ENCODE data around the gene CLTA. TPM values are rescaled to one million over a fixed set of nuclear protein-coding genes. Genes with fewer than 3 reads are reported as not detected.
"Not testable (repeated sequence)": the region's sequence is repeated elsewhere in the genome, so short reads cannot be mapped to it uniquely, and the experiment has no call there.

Gene CLTA
- total and polyA plus RNA-seq, 2 donors, result 120 to 210 TPM

GRCh38 chr9:36177571-36177970, 13.2 kb upstream of the CLTA start:
- Histone ChIP-seq H3K27ac (ENCODE audit: low read depth) (no peak overlapping the region), H3K4me3 (ENCODE audit: low read depth, low read length) (no peak overlapping the region), H3K4me1 (ENCODE audit: insufficient read depth) (no peaks in the 10 kb centered on the region), H3K36me3 (ENCODE audit: insufficient read depth) (no peaks in the 10 kb centered on the region)
- DNase-seq (ENCODE audit: extremely low spot score), result no peak
- 67% methylated on average over 4 of the region's 4 CpGs for WGBS

- H3K36me3 ChIP-seq (ENCODE audit: insufficient read depth); H3K4me1 ChIP-seq (ENCODE audit: insufficient read depth); DNase-seq (ENCODE audit: extremely low spot score); H3K27ac ChIP-seq (ENCODE audit: low read depth); H3K4me3 ChIP-seq (ENCODE audit: low read depth, low read length): not testable (repeated sequence)
- 88% methylated on average over 6 of the region's 6 CpGs for WGBS
Observed at GRCh38 chr9:36180243-36180642, 10.5 kb upstream of the CLTA start.

GRCh38 chr9:36187414-36187813, 3.3 kb upstream of the CLTA start:
- Histone ChIP-seq H3K36me3 (ENCODE audit: insufficient read depth) (no peaks in the 10 kb centered on the region), H3K4me1 (ENCODE audit: insufficient read depth) (peaks cover 2% of the 10 kb centered on the region), H3K27ac (ENCODE audit: low read depth) (no peak overlapping the region), H3K4me3 (ENCODE audit: low read depth, low read length) (no peak overlapping the region)
- no peak for DNase-seq (ENCODE audit: extremely low spot score)

- Histone ChIP-seq H3K27ac (ENCODE audit: low read depth) (no peak overlapping the region), H3K36me3 (ENCODE audit: insufficient read depth) (no peaks in the 10 kb centered on the region), H3K4me1 (ENCODE audit: insufficient read depth) (peaks cover 2% of the 10 kb centered on the region), H3K4me3 (ENCODE audit: low read depth, low read length) (no peak overlapping the region)
- DNase-seq (ENCODE audit: extremely low spot score), result no peak
- WGBS, result 87% methylated on average over 5 of the region's 5 CpGs
Observed at GRCh38 chr9:36188212-36188611, 2.5 kb upstream of the CLTA start.

GRCh38 chr9:36189976-36190375, 745 bp upstream of the CLTA start:
- H3K4me3 ChIP-seq (ENCODE audit: low read depth, low read length), result peak overlapping the region; percentile 94
- H3K36me3 ChIP-seq (ENCODE audit: insufficient read depth), result no peaks in the 10 kb centered on the region
- peaks cover 2% of the 10 kb centered on the region for H3K4me1 ChIP-seq (ENCODE audit: insufficient read depth)
- no peak for DNase-seq (ENCODE audit: extremely low spot score)
- no peak overlapping the region for H3K27ac ChIP-seq (ENCODE audit: low read depth)
- 6% methylated on average over 9 of the region's 9 CpGs for WGBS

GRCh38 chr9:36191290-36191645, 547 bp downstream of the CLTA start:
- H3K4me3 ChIP-seq (ENCODE audit: low read depth, low read length), result peak overlapping the region; percentile 94
- no peaks in the 10 kb centered on the region for H3K36me3 ChIP-seq (ENCODE audit: insufficient read depth)
- WGBS, result under 1% methylated on average over 18 of the region's 18 CpGs
- DNase-seq (ENCODE audit: extremely low spot score), result no peak
- peak overlapping the region; percentile 68 for H3K27ac ChIP-seq (ENCODE audit: low read depth)
- H3K4me1 ChIP-seq (ENCODE audit: insufficient read depth), result peaks cover 2% of the 10 kb centered on the region

- DNase-seq (ENCODE audit: extremely low spot score), result no peak
- Histone ChIP-seq H3K4me3 (ENCODE audit: low read depth, low read length) (peak overlapping the region; percentile 94), H3K27ac (ENCODE audit: low read depth) (no peak overlapping the region), H3K36me3 (ENCODE audit: insufficient read depth) (no peaks in the 10 kb centered on the region), H3K4me1 (ENCODE audit: insufficient read depth) (peaks cover 2% of the 10 kb centered on the region)
- under 1% methylated on average over 7 of the region's 7 CpGs for WGBS
Observed at GRCh38 chr9:36191686-36192085, 965 bp downstream of the CLTA start.

- no peak for DNase-seq (ENCODE audit: extremely low spot score)
- Histone ChIP-seq H3K4me1 (ENCODE audit: insufficient read depth) (peaks cover 2% of the 10 kb centered on the region), H3K4me3 (ENCODE audit: low read depth, low read length) (peak overlapping the region; percentile 94), H3K36me3 (ENCODE audit: insufficient read depth) (no peaks in the 10 kb centered on the region), H3K27ac (ENCODE audit: low read depth) (no peak overlapping the region)
- WGBS, result 68% methylated on average over 4 of the region's 4 CpGs
Observed at GRCh38 chr9:36192196-36192595, 1.5 kb downstream of the CLTA start.

GRCh38 chr9:36193023-36193422, 2.3 kb downstream of the CLTA start:
- WGBS, result 74% methylated on average over 3 of the region's 3 CpGs
- Histone ChIP-seq H3K36me3 (ENCODE audit: insufficient read depth) (no peaks in the 10 kb centered on the region), H3K27ac (ENCODE audit: low read depth) (no peak overlapping the region), H3K4me1 (ENCODE audit: insufficient read depth) (peaks cover 2% of the 10 kb centered on the region), H3K4me3 (ENCODE audit: low read depth, low read length) (no peak overlapping the region)
- DNase-seq (ENCODE audit: extremely low spot score), result no peak

GRCh38 chr9:36194326-36195000, 3.7 kb downstream of the CLTA start:
- Histone ChIP-seq H3K27ac (ENCODE audit: low read depth) (no peak overlapping the region), H3K4me3 (ENCODE audit: low read depth, low read length) (no peak overlapping the region), H3K4me1 (ENCODE audit: insufficient read depth) (peaks cover 2% of the 10 kb centered on the region), H3K36me3 (ENCODE audit: insufficient read depth) (no peaks in the 10 kb centered on the region)
- WGBS, result 44% methylated on average over 4 of the region's 4 CpGs
- DNase-seq (ENCODE audit: extremely low spot score), result peak; percentile 23

GRCh38 chr9:36204906-36205547, 14.3 kb downstream of the CLTA start:
- no peak for DNase-seq (ENCODE audit: extremely low spot score)
- no peaks in the 10 kb centered on the region for H3K4me1 ChIP-seq (ENCODE audit: insufficient read depth)
- no peak overlapping the region for H3K4me3 ChIP-seq (ENCODE audit: low read depth, low read length)
- H3K36me3 ChIP-seq (ENCODE audit: insufficient read depth), result peaks cover 19% of the 10 kb centered on the region
- no peak overlapping the region for H3K27ac ChIP-seq (ENCODE audit: low read depth)
- 86% methylated on average over 11 of the region's 11 CpGs for WGBS

GRCh38 chr9:36207016-36207415, 16.3 kb downstream of the CLTA start:
- no peak overlapping the region for H3K27ac ChIP-seq (ENCODE audit: low read depth)

GRCh38 chr9:36207546-36208012, 16.9 kb downstream of the CLTA start:
- Histone ChIP-seq H3K4me3 (ENCODE audit: low read depth, low read length) (no peak overlapping the region), H3K36me3 (ENCODE audit: insufficient read depth) (peaks cover 16% of the 10 kb centered on the region), H3K27ac (ENCODE audit: low read depth) (no peak overlapping the region), H3K4me1 (ENCODE audit: insufficient read depth) (no peaks in the 10 kb centered on the region)
- WGBS, result 51% methylated on average over 1 of the region's 1 CpG
- no peak for DNase-seq (ENCODE audit: extremely low spot score)

More at GRCh38 chr9:36207016-36207415, 16.3 kb downstream of the CLTA start:
- DNase-seq (ENCODE audit: extremely low spot score), result no peak
- 90% methylated on average over 4 of the region's 4 CpGs for WGBS
- no peaks in the 10 kb centered on the region for H3K4me1 ChIP-seq (ENCODE audit: insufficient read depth)
- peaks cover 19% of the 10 kb centered on the region for H3K36me3 ChIP-seq (ENCODE audit: insufficient read depth)
- H3K4me3 ChIP-seq (ENCODE audit: low read depth, low read length), result no peak overlapping the region

GRCh38 chr9:36208521-36209253, 18.0 kb downstream of the CLTA start:
- DNase-seq (ENCODE audit: extremely low spot score), result no peak
- Histone ChIP-seq H3K4me1 (ENCODE audit: insufficient read depth) (no peaks in the 10 kb centered on the region), H3K4me3 (ENCODE audit: low read depth, low read length) (no peak overlapping the region), H3K27ac (ENCODE audit: low read depth) (no peak overlapping the region), H3K36me3 (ENCODE audit: insufficient read depth) (peaks cover 13% of the 10 kb centered on the region)
- 79% methylated on average over 10 of the region's 10 CpGs for WGBS
